Peyer's patch (tissue), 4 donors: ENCODE results near the gene SLC44A2.
A peak's percentile ranks its signal among the peaks of the same experiment; 100 is the strongest.

Experiments used
- POLR2A ChIP-seq, 2 donors: fragments of 450-650 bp; IDR thresholded peaks; one replicate each; pipeline ENCODE4 v1.5.1; 2017; ENCODE audit warnings: antibody characterized with exemption in 2 of 2, mild to moderate bottlenecking in 2 of 2, moderate library complexity in 2 of 2
- TF ChIP-seq, protein P1 (sequence below), 6 experiments: fragments of 450-650 bp in 4 of 6; fragments of 200-600 bp in 2 of 6; sonication (generic) in 1 of 6; IDR thresholded peaks; one replicate each; pipeline ENCODE4 v1.5.1; 2017 to 2019; ENCODE audit warnings: antibody characterized with exemption in 6 of 6, mild to moderate bottlenecking in 3 of 6, moderate library complexity in 1 of 6

DNA sequence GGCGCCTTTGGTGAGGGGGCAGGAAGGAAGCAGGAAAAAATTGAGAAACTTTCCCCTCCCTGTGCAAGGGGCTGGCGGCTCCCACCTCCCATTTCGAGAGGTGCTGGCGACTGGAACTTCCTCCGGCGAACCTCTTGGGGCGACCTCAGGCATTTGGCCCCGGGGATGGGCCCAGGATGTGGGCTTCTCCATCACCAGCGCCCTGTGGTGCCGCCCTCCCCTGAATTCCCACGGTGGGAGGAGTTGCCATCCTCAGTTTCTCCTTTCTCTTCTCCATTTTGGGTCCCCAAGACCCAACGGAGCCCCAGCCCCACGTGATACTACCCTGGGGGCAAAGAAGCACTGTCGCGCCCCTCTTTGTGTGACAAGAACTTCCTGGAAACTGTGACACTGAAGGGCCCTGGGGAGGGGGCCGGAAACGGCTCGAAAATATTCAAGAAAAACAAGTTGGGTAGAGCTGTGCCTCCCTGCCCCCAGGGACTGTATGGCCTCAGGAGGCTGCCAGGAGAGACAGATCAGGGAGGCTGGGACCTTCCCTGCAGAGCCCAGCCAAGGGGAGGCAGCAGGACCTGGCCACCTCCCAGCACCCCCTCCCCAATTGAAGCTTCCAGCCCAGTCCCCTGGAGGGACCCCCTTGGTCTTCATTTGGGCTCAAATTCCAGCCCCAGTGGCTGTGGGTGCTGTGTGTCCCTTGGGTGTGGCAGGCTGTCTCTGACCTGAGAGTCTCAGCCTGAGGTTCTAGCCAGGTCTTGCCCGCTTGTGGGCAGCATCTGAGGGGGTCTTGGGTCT lies 22.1 kb upstream of the SLC44A2 start:
- TF ChIP-seq POLR2A (IDR thresholded peaks at IDR 0.05) = peak in 1 of 2 donors; percentile 29
- TF ChIP-seq, protein P1, sequence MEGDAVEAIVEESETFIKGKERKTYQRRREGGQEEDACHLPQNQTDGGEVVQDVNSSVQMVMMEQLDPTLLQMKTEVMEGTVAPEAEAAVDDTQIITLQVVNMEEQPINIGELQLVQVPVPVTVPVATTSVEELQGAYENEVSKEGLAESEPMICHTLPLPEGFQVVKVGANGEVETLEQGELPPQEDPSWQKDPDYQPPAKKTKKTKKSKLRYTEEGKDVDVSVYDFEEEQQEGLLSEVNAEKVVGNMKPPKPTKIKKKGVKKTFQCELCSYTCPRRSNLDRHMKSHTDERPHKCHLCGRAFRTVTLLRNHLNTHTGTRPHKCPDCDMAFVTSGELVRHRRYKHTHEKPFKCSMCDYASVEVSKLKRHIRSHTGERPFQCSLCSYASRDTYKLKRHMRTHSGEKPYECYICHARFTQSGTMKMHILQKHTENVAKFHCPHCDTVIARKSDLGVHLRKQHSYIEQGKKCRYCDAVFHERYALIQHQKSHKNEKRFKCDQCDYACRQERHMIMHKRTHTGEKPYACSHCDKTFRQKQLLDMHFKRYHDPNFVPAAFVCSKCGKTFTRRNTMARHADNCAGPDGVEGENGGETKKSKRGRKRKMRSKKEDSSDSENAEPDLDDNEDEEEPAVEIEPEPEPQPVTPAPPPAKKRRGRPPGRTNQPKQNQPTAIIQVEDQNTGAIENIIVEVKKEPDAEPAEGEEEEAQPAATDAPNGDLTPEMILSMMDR (IDR thresholded peaks at IDR 0.05) = no peak
